Hippocampal formation (tissue), 2 donors: ENCODE measurements around the gene MYORG.

ENCODE experiments used
- DNase-seq, 2 donors: peaks; one replicate each; lab custom pipeline; 2025; lab: John Stamatoyannopoulos, UW

The MYORG gene

DNA sequence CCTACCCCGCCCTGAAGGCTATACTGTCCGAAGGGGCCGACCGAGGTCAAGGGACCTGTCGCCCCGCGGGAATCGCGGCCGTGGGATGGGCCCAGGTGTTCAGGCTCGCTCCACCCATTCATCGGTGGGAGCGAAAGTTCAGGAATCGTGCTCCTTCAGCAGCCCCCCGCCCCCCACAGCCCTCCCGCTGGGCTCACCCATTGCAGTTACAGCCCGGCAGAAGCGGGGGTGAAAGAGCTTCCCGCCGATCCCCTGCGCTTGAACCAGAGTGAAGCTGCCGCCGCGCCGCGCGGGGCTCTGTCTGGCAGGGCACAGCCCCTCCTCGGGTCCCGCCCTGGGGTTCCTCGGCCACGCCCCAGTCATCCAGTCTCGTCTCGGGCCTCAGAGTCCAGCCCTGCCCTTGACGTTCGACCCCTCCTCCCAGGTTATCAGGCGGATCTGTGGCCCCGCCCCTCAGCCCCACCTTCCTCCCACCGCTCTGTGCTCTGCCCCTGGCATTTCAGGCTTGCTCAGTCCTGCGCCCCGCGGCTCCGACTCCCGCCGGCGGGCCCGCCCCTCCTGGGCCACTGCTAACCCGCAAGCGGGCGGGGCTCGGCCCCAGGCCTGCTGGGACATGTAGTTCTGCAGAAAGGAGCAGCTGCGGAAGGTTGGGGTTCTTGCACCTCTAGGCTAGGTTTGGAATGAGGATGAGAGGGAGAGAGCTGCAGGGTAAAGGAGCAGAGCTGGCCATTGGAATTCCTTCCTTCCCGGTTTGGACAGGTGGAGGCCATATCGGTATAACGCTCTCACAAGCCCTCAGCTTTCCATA is at the start of gene MYORG:
Gene MYORG (minus strand): TSS at position 303 of the 808 bp plus-strand sequence. CDS start 3,955 bp downstream, outside the sequence.
- peak; percentile 90 to 91 for DNase-seq

DNA sequence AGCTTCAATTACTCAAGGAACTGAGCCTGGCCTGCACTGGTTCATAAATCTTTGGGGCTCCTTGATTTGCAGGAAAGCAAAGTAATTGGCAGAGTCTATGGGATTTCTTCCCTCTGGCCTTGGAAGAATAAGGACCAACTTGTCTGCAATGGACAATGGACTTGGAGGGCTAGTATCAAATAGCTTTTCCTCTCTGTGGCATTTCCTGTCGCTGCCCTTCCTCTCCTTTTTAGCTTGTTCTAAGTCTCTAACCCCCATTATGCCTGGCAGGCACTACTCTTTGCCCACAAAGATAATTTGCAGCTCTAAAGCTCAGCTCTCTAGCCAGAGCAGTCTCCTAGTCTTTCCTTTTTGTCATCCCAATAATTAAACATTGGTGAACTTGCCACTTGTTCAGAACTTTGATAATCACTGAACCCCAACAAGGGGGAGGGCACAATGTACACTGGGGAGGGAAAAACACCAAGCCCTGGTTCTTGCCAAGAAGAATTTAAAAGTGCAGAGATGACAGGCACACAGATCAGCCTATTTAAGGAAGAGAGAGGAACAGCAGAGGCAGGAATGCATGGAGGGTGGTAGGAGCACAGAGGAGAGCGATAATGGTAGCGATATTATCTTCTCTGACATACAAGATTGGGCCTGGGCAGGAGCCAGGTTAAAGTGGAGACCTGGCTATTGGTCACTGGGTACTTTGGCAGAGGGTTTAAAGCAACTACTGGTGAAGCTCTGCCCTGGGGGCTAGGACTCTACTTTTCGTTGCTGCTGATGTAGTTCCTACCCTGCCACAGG is 43.2 kb upstream of the MYORG start:
- no peak for DNase-seq

DNA sequence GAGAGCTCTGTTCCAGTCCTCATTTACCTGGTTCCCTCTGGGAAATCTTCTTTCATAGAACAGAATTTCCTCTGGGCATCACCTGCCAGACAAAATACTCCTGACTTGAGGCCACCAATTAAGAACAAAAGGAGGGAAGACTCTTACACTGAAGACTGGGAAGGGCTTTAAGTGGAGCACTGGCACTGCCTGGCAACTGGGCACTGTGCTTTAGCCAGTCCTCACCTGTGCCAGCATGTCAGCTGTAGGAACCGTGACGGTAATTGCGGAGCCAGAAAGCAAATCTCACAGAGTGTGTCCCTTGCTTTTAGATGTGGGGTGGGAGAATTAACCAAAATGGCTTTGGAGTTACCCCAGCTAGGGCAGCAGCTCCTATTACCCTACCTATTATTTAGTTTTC is 41.0 kb upstream of the MYORG start:
- DNase-seq: no peak

DNA sequence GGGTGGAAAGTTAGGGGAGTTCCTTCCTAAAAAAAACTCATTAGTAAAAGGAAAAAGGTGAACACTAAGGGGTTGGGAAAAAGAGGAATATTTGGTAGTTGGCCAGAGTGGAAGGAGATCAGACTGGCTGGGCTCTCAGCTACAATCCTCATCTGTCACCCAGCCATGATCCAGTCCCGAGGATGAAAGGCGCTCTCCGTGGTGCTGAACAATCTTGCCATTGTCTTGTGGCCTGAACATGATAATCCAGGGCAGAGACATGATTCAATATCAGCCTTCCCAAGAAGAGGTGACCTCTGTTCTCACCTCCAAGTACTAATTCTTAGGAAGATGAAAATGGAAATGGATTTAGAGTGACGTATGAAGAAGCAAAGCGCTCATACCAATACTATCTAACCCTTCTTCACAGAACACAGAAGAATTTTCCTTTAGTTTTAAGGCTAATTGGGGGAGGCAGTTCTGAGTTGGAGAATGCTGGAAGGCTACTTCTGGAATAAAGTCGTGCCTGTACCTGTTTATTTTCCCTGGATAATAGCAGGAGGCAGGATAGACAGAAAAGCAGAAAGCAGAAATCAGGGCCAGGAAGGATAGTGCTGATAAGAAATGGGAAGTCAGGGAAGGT is 36.6 kb upstream of the MYORG start:
- DNase-seq: peak in 1 of 2 donors; percentile 15

DNA sequence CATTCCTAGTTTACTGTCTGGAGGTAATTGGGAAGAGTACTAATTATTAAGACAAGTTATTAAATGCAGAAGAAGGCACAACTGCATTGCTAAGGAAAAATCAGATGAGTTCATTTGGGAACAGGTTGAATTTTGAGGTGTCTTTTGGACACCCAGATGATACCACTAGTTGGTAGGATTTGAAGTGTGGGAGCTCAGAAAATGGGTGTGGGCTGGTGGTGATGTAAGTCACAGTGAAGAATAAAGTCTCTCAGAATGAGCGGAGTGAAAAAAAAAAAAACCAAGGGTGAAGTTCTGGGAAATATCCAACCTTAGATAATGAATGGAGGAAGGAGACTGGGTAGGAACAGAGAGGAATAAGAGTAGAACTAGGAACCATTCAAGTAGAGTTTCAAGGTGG is 35.6 kb upstream of the MYORG start:
- DNase-seq: no peak

DNA sequence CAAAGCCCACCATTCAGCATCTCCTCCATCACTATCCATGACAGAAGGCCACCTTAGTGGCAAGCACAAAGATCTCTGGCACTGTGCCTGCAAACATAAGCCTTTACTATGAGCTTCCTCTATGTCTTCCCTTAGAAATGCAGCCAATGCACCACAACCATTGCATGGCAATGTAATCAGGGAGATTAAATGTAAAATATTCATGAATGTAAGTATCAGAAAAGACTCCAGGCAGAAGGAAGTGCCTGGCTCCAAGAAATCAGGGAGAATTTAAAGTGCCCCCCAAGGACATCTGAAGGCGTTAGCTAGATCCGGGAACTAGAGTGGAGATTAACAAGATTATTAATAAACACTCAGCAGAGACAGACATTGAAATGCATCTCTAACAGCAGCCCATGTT is 32.5 kb upstream of the MYORG start:
- DNase-seq: no peak

DNA sequence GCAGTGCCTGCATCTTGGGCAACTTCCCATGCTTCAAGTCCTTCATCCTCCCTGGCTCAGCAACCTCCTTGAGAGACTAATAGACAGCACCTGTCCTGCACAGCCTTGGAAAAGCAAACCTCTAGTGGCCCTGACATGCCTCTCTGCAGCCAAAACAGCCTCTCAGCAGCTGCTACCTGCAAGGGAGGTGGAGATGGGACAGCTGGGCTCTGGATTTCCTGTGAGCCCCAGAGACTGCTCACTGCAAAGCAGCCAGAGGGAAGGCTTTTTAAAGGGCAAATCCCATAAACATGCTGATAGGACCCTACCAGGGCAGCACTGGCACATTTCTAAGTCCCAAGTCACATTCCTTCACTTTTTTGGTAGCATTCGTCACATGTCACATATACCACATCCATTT is 31.5 kb upstream of the MYORG start:
- no peak for DNase-seq

DNA sequence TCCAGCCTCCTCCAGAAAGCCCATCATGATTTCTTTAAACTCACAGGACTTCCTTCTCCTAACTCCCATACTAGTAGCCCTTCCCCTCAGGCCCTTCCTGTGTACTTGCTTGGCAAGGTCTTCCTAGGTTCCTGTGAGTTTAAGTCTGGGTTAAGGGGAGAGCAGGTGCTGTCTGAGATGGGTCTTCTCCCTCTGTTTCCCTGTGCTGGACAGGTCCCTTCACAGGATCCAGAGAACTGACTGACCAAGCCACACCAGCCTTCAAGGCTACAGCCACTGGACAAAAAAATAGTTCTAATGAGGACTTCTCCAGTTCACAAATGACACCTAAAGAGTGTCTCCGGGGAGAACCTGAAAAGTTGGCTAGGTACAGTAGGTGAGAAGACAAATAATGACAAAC is 29.5 kb upstream of the MYORG start:
- no peak for DNase-seq

DNA sequence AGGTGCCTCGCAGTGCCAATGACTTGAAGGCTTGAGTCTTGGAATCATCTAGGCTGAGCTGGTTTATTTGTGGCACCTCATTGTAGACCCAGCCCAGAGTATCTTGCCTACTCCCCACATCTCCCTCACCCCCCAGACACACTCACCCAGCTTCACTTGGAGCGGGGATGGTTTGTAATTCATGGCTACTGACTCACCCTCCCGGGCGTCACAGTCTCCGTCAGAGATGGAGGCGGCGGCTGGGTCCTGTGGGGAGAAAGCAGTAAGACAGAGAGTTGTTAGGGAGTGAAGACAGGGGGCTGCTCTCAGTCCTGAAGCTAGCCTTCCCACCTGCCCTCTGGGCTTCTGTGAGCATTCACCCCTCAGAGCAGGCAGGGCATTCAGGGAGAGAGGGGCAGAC is 29.0 kb upstream of the MYORG start:
- no peak for DNase-seq

DNA sequence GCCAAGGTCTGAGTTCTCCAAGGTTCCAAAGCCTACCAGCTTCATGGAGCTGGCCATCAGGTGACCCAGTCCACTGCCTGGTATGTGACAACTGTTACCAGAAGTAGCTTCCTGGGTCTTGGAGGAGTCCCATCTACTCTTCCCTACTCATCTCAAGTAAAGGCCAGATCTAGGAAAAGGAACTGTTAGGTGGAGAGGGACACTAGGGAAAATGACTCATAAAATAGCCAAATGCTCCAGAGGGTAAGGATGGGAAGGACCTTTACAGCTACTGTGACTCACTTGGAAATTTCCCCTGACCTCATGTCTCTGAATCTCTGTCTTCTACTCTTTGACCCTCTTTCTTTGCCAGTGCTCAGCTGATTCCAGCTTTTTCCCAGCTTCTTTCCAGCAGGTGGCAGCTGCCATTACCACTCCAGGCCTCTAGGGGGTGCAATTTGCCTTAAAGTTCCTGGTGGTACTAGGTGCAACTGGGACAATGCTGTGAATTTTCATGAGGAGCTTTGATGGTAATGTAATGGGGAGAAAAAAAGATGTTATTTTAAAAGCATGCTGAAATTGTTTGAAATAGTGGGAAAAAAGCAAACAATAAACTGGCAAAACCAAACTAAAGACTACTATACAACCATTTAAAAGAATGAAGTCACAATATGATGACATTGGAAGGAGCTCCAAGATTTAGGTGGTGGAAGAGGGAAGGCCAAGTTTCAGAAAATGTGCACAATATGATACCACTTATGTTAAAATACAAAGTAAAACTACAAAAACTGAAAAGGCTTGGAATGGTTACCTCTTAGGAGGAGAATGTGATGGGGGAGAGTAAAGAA is 27.1 kb upstream of the MYORG start:
- peak; percentile 40 to 58 for DNase-seq

DNA sequence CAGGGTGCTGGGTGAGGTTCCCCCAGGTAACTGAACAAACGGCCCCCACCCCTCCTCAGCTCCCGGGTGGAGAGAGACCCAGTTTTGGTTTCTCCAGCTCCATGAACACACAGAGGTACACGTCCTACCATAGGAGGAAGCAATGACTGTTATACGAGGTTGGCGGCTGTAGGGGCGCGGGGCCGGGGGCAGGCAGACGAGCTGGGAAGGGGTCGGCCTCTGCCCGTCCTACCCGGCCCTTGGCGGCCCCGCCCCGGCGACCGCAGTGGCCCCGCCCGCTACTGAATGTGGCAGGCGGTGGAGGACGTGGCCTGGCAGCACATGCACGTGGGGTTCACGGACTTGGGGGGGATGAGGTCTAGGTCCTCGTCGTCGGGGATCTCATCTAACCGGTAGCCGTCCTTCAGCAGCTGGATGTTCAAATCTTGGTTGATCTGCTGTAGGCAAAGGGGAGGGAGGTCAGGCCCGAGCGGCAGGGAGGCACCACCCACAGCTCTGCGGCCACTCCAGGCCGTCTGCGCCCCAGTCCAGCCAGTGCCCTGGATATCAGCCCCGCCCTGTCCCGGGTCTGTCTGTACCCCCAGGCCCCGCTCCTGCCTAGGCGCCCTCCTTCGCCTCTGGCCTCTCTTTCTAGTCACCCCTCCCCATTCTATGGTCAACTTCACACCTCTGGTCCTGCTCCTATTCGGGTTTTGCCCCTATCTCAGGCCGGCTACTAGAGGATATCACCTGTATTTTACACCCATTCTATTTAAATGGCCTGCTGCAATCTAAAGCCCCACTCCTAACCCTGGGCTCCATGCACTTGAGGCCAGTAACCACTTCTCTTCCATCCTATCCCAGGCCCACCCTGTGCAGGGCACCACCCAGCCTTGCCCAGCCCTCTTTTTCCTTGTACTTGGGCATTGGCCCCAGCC is 24.2 kb upstream of the MYORG start:
- no peak for DNase-seq

DNA sequence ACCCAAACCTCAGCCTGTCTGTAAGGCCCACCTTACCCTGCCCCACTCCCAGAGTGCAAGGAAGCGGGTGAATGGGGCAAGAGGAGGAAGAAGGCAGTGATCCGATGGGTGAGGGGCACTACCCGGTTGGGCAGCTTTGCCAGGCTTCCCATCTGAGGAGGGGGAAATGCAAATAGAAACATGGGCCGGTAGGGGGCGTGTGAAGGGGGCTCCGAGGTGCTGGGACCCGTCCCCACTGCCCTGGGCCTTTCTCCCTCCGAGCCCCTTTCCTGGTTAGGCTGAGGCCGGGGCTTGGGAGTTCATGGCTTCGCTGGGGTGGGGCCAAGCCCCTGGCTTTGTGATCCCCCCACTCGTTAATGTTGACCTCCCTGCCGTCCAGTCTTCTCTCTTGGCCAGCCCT is 23.6 kb upstream of the MYORG start:
- no peak for DNase-seq

DNA sequence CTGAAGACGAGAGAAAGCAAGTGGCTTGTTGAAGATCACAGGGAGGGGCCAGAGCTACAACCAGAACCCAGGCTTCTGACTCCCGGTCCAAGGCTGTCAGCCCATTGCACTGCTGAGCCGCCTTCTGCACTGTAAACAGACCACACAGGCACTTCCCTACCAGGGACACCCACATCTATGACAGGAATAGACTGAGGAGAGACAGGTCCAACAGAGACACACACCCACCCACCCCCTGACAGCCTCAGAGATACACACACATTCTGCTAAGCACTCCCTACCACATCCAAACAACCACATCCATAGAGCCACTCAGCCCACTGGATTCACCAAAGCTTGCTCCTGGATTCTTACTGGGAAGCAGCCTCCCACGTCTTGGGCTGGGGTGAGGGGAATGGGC is 23.0 kb upstream of the MYORG start:
- DNase-seq: no peak

DNA sequence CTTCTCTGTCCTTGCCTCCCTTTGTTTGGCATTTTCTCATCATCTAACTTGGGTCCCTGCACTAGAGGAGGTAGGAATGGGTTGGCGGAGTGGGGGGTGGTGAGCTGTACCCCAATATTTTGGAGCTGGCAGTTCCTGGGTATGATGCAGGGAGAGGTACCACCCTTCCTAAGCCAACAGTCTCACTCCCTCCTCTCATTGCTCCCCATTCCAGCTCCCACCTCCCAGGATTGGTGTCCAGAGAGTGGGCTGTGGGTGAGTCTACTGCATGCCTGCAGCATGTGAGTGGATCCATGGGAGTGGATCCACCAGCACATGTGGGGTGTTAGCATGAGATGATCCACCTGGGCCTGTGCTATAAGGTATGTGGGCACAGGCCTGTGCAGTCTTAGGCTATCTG is 22.2 kb upstream of the MYORG start:
- DNase-seq: no peak

DNA sequence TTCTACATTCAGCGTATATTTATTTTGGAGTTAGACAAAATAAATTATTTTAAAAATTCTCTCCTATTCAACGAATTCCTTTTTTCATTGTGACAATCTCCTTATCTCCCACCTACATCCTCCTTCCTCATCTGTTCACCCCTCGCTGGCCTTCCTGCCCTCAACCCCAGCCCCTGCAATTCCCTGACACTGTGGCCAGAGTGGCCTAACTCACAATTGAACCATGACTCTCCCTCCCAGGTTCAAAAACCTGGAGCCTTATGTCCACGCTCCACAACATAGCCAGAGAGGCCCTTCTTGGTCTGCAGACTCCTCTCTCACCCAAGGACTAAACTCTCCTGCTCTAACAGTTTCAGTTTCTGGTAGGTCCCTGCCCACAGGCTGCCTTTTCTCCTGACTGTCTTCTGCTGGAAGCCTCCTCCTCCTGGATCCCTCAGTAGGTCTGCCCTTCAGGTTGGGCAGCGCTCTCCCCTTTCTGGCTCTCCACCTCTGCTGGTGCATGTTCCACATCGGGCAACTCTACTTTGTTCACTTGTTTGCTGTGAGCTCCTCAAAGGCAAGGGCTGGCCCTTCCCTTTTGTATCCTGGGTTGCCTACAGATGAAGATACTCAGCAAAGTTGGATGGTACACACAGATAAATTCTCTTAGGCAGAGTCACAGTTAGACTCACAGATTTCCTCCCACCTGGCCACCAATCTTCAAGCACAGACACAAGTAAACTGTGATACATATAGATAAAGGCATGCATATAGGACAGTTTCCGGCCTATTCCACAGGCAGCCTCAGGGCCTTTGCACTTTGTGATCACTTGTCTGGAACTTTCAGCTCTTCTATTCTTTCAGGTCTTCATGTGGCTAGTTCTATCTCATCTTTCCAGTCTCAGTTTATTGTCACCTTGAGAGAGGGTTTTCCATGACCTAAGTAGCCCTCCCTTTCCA is 19.8 kb upstream of the MYORG start:
- no peak for DNase-seq

DNA sequence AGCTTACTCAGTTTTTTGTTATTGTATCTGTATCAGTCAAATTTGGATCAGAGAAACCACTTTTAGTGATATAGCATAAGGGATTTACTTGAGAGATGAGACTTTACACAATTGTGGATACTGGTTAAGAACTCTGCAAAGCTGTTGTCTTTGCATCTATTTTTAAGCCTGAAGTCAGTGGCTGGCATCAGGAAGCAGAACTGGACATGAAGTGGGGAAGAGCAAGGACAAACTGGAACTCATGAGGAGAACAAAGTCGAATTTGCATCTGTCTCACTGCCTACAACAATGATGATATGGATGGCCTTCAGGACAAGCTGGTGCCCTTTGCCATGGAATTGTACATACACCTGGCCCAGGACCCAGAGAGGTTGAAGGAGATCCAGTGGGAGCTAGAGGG is 15.8 kb upstream of the MYORG start:
- DNase-seq: no peak

DNA sequence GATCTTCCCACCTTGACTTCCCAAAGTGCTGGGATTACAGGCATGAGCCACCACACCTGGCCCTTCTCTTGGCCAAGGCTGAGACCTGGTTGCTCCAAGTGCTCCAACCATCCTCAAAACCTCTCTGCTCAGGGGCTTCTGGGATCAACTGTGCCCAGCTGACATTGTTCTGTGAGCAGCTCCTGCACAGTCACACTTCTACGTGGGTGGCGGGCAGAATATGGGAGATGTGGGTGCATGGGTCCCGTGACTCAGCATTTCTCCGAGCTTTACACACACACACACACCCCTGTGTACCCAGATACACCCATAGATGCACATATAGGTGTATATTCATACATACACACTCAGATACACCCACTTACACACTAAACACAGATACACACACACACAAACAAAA is 10.5 kb upstream of the MYORG start:
- DNase-seq: no peak

DNA sequence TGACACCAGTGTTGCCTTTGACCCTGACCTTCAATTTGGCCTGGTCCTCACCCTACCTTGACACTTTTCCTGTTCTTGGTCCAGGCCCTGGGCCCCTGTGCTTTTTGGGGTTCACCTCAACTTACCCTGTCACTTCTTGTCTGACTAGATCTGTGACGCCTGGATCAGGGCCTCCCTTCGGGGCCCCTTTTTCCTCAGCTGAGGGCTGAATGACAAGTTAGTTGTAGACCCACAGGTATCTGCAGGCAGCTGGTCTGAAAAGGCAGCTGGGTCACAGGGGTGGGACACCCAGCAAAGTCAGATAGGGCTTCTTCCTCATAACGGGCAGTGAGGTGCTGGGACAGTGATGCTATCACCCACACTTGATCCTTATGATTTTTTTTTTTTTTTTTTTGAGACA is 10.0 kb upstream of the MYORG start:
- no peak for DNase-seq

DNA sequence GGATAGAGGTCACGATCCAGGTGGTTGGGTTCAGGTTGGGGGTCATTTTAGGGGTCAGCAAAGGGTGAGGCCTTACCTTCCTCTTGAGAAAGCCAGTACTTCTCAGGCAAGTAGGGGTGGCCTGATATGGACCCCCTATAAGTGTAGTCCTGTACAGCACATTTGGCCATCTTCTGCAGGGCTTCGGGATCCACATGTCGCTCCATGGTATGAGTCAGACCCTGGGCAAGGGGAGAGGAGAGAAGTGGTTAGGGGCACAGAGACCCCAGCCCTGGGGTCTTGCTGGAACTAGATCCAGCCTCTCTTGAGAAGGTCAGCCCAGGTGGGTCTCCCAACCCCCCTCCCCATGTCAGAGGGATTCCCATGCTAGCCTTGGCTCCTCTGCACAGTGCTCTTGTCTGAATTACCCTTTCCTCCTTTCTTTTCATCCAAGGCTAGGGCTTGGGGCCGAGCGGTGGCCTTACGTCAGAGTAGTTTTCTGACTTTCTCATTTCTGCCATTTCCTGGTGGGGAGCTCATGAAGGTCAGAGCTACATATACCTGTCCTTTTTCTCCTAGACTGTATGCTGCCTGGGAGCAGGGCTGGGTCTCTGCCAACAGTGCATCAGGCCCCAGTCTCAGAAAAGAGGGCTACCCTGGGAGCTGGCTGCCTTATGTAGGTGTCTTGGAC is 9.0 kb upstream of the MYORG start:
- DNase-seq: no peak
